Stimulated activated CD4-positive, alpha-beta T cell treated with anti-CD3 and anti-CD28 coated beads, Interleukin-2, amount 100 ng/mL, for 48 hours (primary cell): Measurements from ENCODE around the gene DLG2.
A peak's percentile ranks its signal among the peaks of the same experiment; 100 is the strongest.
"Not testable (repeated sequence)": the region's sequence is repeated elsewhere in the genome, so short reads cannot be mapped to it uniquely, and the experiment has no call there.

Source experiments
- DNase-seq, 2 donors: peaks; one replicate each; pipeline ENCODE4 v3.0.0-alpha.2; 2020

DLG2 gene

GRCh38 chr11:85627332-85627997 lies at the start of gene DLG2:
Gene DLG2 (minus strand): TSS chr11:85627344.
- DNase-seq: no peak

GRCh38 chr11:85673393-85673792 lies 46.2 kb upstream of the DLG2 start:
- DNase-seq: no peak

- no peak for DNase-seq
Observed at GRCh38 chr11:85672105-85672902, 45.2 kb upstream of the DLG2 start.

GRCh38 chr11:85670949-85671663 lies 44.0 kb upstream of the DLG2 start:
- not testable (repeated sequence) for DNase-seq

GRCh38 chr11:85668157-85668556 lies 41.0 kb upstream of the DLG2 start:
- DNase-seq: no peak

GRCh38 chr11:85666687-85667086 lies 39.5 kb upstream of the DLG2 start:
- DNase-seq: no peak

GRCh38 chr11:85665733-85666132 lies 38.6 kb upstream of the DLG2 start:
- DNase-seq: no peak

- DNase-seq: peak; percentile 95 to 96
Observed at GRCh38 chr11:85664615-85665481, 37.7 kb upstream of the DLG2 start, which contains the start of gene CREBZF. Gene CREBZF (minus strand): TSS chr11:85665129. CDS start chr11:85664875, 254 bp downstream.

GRCh38 chr11:85663753-85664614 lies 36.8 kb upstream of the DLG2 start:
- peak; percentile 80 to 81 for DNase-seq

GRCh38 chr11:85663080-85663752 lies 36.1 kb upstream of the DLG2 start:
- no peak for DNase-seq

GRCh38 chr11:85661972-85662664 lies 35.0 kb upstream of the DLG2 start:
- no peak for DNase-seq

- DNase-seq: no peak
Observed at GRCh38 chr11:85658180-85658579, 31.0 kb upstream of the DLG2 start.

GRCh38 chr11:85656777-85657176 lies 29.6 kb upstream of the DLG2 start:
- DNase-seq: no peak

- not testable (repeated sequence) for DNase-seq
Observed at GRCh38 chr11:85654343-85654742, 27.2 kb upstream of the DLG2 start.

- DNase-seq: no peak
Observed at GRCh38 chr11:85652786-85653447, 25.8 kb upstream of the DLG2 start.

GRCh38 chr11:85651118-85651517 lies 24.0 kb upstream of the DLG2 start:
- no peak for DNase-seq

GRCh38 chr11:85647604-85648299 lies 20.6 kb upstream of the DLG2 start, which contains the start of gene TMEM126A:
Gene TMEM126A (plus strand): TSS chr11:85647967. CDS start chr11:85650256, 2,289 bp downstream.
- DNase-seq: peak; percentile 88 to 90

- no peak for DNase-seq
Observed at GRCh38 chr11:85647078-85647477, 19.9 kb upstream of the DLG2 start.

GRCh38 chr11:85643191-85643614 lies 16.1 kb upstream of the DLG2 start:
- no peak for DNase-seq
